Measurements from ENCODE around the gene ZDHHC19.
"Not testable (repeated sequence)": the region's sequence is repeated elsewhere in the genome, so short reads cannot be mapped to it uniquely, and the experiment has no call there.

Gene ZDHHC19

GRCh38 chr3:196254376-196255283 is 43.4 kb upstream of the ZDHHC19 start:
- no peak overlapping the region for H4K8ac ChIP-seq (ENCODE audit: low read depth, low read length)
- peaks cover 3 to 27% of the 10 kb centered on the region in 2 donors for H3K36me3 ChIP-seq (replicated peaks in 1 of 2; ENCODE audit: control insufficient read depth in 2 of 2, insufficient read depth in 2 of 2, low read length in 2 of 2)
- no peaks in the 10 kb centered on the region for H3K4me1 ChIP-seq (ENCODE audit: control insufficient read depth in 2 of 2, insufficient read depth in 1 of 2, low read depth in 1 of 2, low read length in 2 of 2)
- no peak overlapping the region for H2AK5ac ChIP-seq (ENCODE audit: low read depth, low read length)
- no peaks in the 10 kb centered on the region for H3K9me3 ChIP-seq (replicated peaks in 1 of 2; ENCODE audit: control insufficient read depth in 2 of 2, insufficient read depth in 1 of 2, low read depth in 1 of 2, low read length in 2 of 2)
- no peak overlapping the region for H3K14ac ChIP-seq (ENCODE audit: low read length)
- no CpG with 5 or more reads among the region's 5 CpGs for WGBS, 2 donors (ENCODE audit: extremely low coverage in 2 of 2, insufficient read length in 2 of 2, insufficient replicate concordance in 1 of 2)
- no peak overlapping the region for H4K91ac ChIP-seq (ENCODE audit: low read depth, low read length, poor library complexity)
- H3K4me3 ChIP-seq (ENCODE audit: low read length in 2 of 2): no peak overlapping the region
- H3K79me1 ChIP-seq (ENCODE audit: low read depth, low read length): peaks cover 3% of the 10 kb centered on the region
- H2BK15ac ChIP-seq (ENCODE audit: low read length): no peak overlapping the region
- no peak overlapping the region for H2BK5ac ChIP-seq (ENCODE audit: low read length)
- no peak overlapping the region for H3K18ac ChIP-seq (ENCODE audit: low read length)
- no peak overlapping the region for H3K4me2 ChIP-seq (ENCODE audit: insufficient read depth, low read length, poor library complexity, severe bottlenecking)
- H2BK12ac ChIP-seq (ENCODE audit: low read length): no peak overlapping the region
- no peak for DNase-seq (ENCODE audit: low spot score)
- no peaks in the 10 kb centered on the region for H3K27me3 ChIP-seq (ENCODE audit: control insufficient read depth in 3 of 3, insufficient read depth in 3 of 3, low read depth in 1 of 3, low read length in 3 of 3)
- H3K9ac ChIP-seq (ENCODE audit: low read depth, low read length, poor library complexity): no peak overlapping the region
- H3K27ac ChIP-seq (replicated peaks; ENCODE audit: low read length): no peak overlapping the region
- no peak overlapping the region for H2AFZ ChIP-seq (ENCODE audit: low read length)
- no peak overlapping the region for H3K23ac ChIP-seq (ENCODE audit: low read depth, low read length, poor library complexity)
- no peak overlapping the region for H3K4ac ChIP-seq (ENCODE audit: low read length)
- H2BK120ac ChIP-seq (ENCODE audit: low read depth, low read length): no peak overlapping the region

- Histone ChIP-seq H4K91ac (ENCODE audit: low read depth, low read length, poor library complexity) (no peak overlapping the region), H2BK5ac (ENCODE audit: low read length) (no peak overlapping the region), H3K9ac (ENCODE audit: low read depth, low read length, poor library complexity) (no peak overlapping the region), H3K27me3 (ENCODE audit: control insufficient read depth in 3 of 3, insufficient read depth in 3 of 3, low read depth in 1 of 3, low read length in 3 of 3) (no peaks in the 10 kb centered on the region), H2BK12ac (ENCODE audit: low read length) (no peak overlapping the region), H2BK15ac (ENCODE audit: low read length) (no peak overlapping the region), H3K4ac (ENCODE audit: low read length) (no peak overlapping the region), H3K4me3 (ENCODE audit: low read length in 2 of 2) (no peak overlapping the region), H3K18ac (ENCODE audit: low read length) (no peak overlapping the region), H3K14ac (ENCODE audit: low read length) (no peak overlapping the region), H3K79me1 (ENCODE audit: low read depth, low read length) (peaks cover 3% of the 10 kb centered on the region), H3K4me1 (ENCODE audit: control insufficient read depth in 2 of 2, insufficient read depth in 1 of 2, low read depth in 1 of 2, low read length in 2 of 2) (no peaks in the 10 kb centered on the region), H3K23ac (ENCODE audit: low read depth, low read length, poor library complexity) (no peak overlapping the region), H2BK120ac (ENCODE audit: low read depth, low read length) (no peak overlapping the region), H3K9me3 (replicated peaks in 1 of 2; ENCODE audit: control insufficient read depth in 2 of 2, insufficient read depth in 1 of 2, low read depth in 1 of 2, low read length in 2 of 2) (no peaks in the 10 kb centered on the region), H2AFZ (ENCODE audit: low read length) (no peak overlapping the region), H3K27ac (replicated peaks; ENCODE audit: low read length) (no peak overlapping the region), H4K8ac (ENCODE audit: low read depth, low read length) (no peak overlapping the region), H2AK5ac (ENCODE audit: low read depth, low read length) (no peak overlapping the region), H3K36me3 (replicated peaks in 1 of 2; ENCODE audit: control insufficient read depth in 2 of 2, insufficient read depth in 2 of 2, low read length in 2 of 2) (peaks cover 6 to 30% of the 10 kb centered on the region in 2 donors), H3K4me2 (ENCODE audit: insufficient read depth, low read length, poor library complexity, severe bottlenecking) (no peak overlapping the region)
- WGBS, 2 donors (ENCODE audit: extremely low coverage in 2 of 2, insufficient read length in 2 of 2, insufficient replicate concordance in 1 of 2): no CpG with 5 or more reads among the region's 16 CpGs
- no peak for DNase-seq (ENCODE audit: low spot score)
Measured at GRCh38 chr3:196251918-196252317, 40.7 kb upstream of the ZDHHC19 start.

GRCh38 chr3:196246612-196247308 is 35.6 kb upstream of the ZDHHC19 start:
- no peak overlapping the region for H3K4ac ChIP-seq (ENCODE audit: low read length)
- no peak overlapping the region for H3K9ac ChIP-seq (ENCODE audit: low read depth, low read length, poor library complexity)
- DNase-seq (ENCODE audit: low spot score): no peak
- no peak overlapping the region for H3K4me2 ChIP-seq (ENCODE audit: insufficient read depth, low read length, poor library complexity, severe bottlenecking)
- peaks cover 1% of the 10 kb centered on the region for H3K79me1 ChIP-seq (ENCODE audit: low read depth, low read length)
- H2BK12ac ChIP-seq (ENCODE audit: low read length): no peak overlapping the region
- no peak overlapping the region for H2BK5ac ChIP-seq (ENCODE audit: low read length)
- H3K27me3 ChIP-seq (ENCODE audit: control insufficient read depth in 3 of 3, insufficient read depth in 3 of 3, low read depth in 1 of 3, low read length in 3 of 3): no peaks in the 10 kb centered on the region
- H3K4me1 ChIP-seq (ENCODE audit: control insufficient read depth in 2 of 2, insufficient read depth in 1 of 2, low read depth in 1 of 2, low read length in 2 of 2): no peaks in the 10 kb centered on the region
- no peak overlapping the region for H3K23ac ChIP-seq (ENCODE audit: low read depth, low read length, poor library complexity)
- H3K9me3 ChIP-seq (replicated peaks in 1 of 2; ENCODE audit: control insufficient read depth in 2 of 2, insufficient read depth in 1 of 2, low read depth in 1 of 2, low read length in 2 of 2): peaks cover 2 to 4% of the 10 kb centered on the region in 2 donors
- H2AK5ac ChIP-seq (ENCODE audit: low read depth, low read length): no peak overlapping the region
- peaks cover 14 to 40% of the 10 kb centered on the region in 2 donors for H3K36me3 ChIP-seq (replicated peaks in 1 of 2; ENCODE audit: control insufficient read depth in 2 of 2, insufficient read depth in 2 of 2, low read length in 2 of 2)
- no peak overlapping the region for H3K4me3 ChIP-seq (ENCODE audit: low read length in 2 of 2)
- no peak overlapping the region for H2AFZ ChIP-seq (ENCODE audit: low read length)
- H4K8ac ChIP-seq (ENCODE audit: low read depth, low read length): no peak overlapping the region
- H3K18ac ChIP-seq (ENCODE audit: low read length): no peak overlapping the region
- no peak overlapping the region for H3K27ac ChIP-seq (replicated peaks; ENCODE audit: low read length)
- H2BK15ac ChIP-seq (ENCODE audit: low read length): no peak overlapping the region
- H2BK120ac ChIP-seq (ENCODE audit: low read depth, low read length): no peak overlapping the region
- H4K91ac ChIP-seq (ENCODE audit: low read depth, low read length, poor library complexity): no peak overlapping the region
- H3K14ac ChIP-seq (ENCODE audit: low read length): no peak overlapping the region
- no CpG with 5 or more reads among the region's 13 CpGs for WGBS, 2 donors (ENCODE audit: extremely low coverage in 2 of 2, insufficient read length in 2 of 2, insufficient replicate concordance in 1 of 2)

- H3K4ac ChIP-seq (ENCODE audit: low read length); H3K18ac ChIP-seq (ENCODE audit: low read length); H4K8ac ChIP-seq (ENCODE audit: low read depth, low read length); DNase-seq (ENCODE audit: low spot score); H3K9me3 ChIP-seq (replicated peaks in 1 of 2; ENCODE audit: control insufficient read depth in 2 of 2, insufficient read depth in 1 of 2, low read depth in 1 of 2, low read length in 2 of 2); H3K23ac ChIP-seq (ENCODE audit: low read depth, low read length, poor library complexity); H2BK5ac ChIP-seq (ENCODE audit: low read length); H3K4me2 ChIP-seq (ENCODE audit: insufficient read depth, low read length, poor library complexity, severe bottlenecking); H3K4me3 ChIP-seq (ENCODE audit: low read length in 2 of 2); H3K14ac ChIP-seq (ENCODE audit: low read length); H3K4me1 ChIP-seq (ENCODE audit: control insufficient read depth in 2 of 2, insufficient read depth in 1 of 2, low read depth in 1 of 2, low read length in 2 of 2); H2AK5ac ChIP-seq (ENCODE audit: low read depth, low read length); H2BK15ac ChIP-seq (ENCODE audit: low read length); H3K79me1 ChIP-seq (ENCODE audit: low read depth, low read length); H3K27me3 ChIP-seq (ENCODE audit: control insufficient read depth in 3 of 3, insufficient read depth in 3 of 3, low read depth in 1 of 3, low read length in 3 of 3); H2BK120ac ChIP-seq (ENCODE audit: low read depth, low read length); H4K91ac ChIP-seq (ENCODE audit: low read depth, low read length, poor library complexity); H3K9ac ChIP-seq (ENCODE audit: low read depth, low read length, poor library complexity); H2AFZ ChIP-seq (ENCODE audit: low read length); H2BK12ac ChIP-seq (ENCODE audit: low read length); H3K27ac ChIP-seq (replicated peaks; ENCODE audit: low read length): not testable (repeated sequence)
- H3K36me3 ChIP-seq (replicated peaks in 1 of 2; ENCODE audit: control insufficient read depth in 2 of 2, insufficient read depth in 2 of 2, low read length in 2 of 2): peaks cover 18 to 53% of the 10 kb centered on the region in 2 donors
- WGBS, 2 donors (ENCODE audit: extremely low coverage in 2 of 2, insufficient read length in 2 of 2, insufficient replicate concordance in 1 of 2): no CpG with 5 or more reads among the region's 34 CpGs
Measured at GRCh38 chr3:196244166-196244565, 33.0 kb upstream of the ZDHHC19 start.

Data from neuronal stem cell (in vitro differentiated cells).